Measurements from ENCODE around the gene SLX4.

- TF ChIP-seq CTCF (IDR thresholded peaks at IDR 0.05) = no peak
- TF ChIP-seq REST (IDR thresholded peaks at IDR 0.05; ENCODE audit: insufficient read depth in 1 of 2, low read depth in 2 of 2, low read length in 1 of 2) = no peak
- no peak for TF ChIP-seq POLR2AphosphoS5 (IDR thresholded peaks at IDR 0.05; ENCODE audit: low read depth, low read length)
Measured at GRCh38 chr16:3592559-3592958, 18.8 kb downstream of the SLX4 start.
